Motor neuron (in vitro differentiated cells): ENCODE data around the gene PPP2R5C. TPM values are rescaled to one million over a fixed set of nuclear protein-coding genes. Genes with fewer than 3 reads are reported as not detected.
"Not testable (repeated sequence)": the region's sequence is repeated elsewhere in the genome, so short reads cannot be mapped to it uniquely, and the experiment has no call there.

Source experiments
- ATAC-seq, 8 experiments: fragments of 200-7000 bp; cut with Tn5 transposase; replicated peaks in 6 of 8; 2 replicates each; pipeline ENCODE4 v1.8.0; 2021; ENCODE audit warnings: mild to moderate bottlenecking in 8 of 8, moderate library complexity in 8 of 8
- H3K27ac ChIP-seq, 2 donors: fragments of 250-450 bp; sonication (Bioruptor Pico); 2 replicates each; pipeline ENCODE4 v1.9.0; 2021; ENCODE audit warnings: antibody characterized with exemption in 2 of 2, mild to moderate bottlenecking in 2 of 2, moderate library complexity in 1 of 2
- H3K4me1 ChIP-seq, 2 donors: fragments of 250-450 bp; sonication (Bioruptor Pico); replicated peaks in 1 of 2; 2 replicates each; pipeline ENCODE4 v1.6.1; 2021; ENCODE audit warnings: antibody characterized with exemption in 2 of 2, mild to moderate bottlenecking in 2 of 2, moderate library complexity in 1 of 2
- H3K4me3 ChIP-seq, 5 donors: fragments of 250-450 bp; sonication (Bioruptor Pico); 2 replicates each; pipeline ENCODE4 v1.9.0; 2021; ENCODE audit warnings: antibody characterized with exemption in 5 of 5, mild to moderate bottlenecking in 5 of 5, moderate library complexity in 4 of 5
- WGBS, 10 experiments: fragments of 450-650 bp; shearing (Covaris generic); methylation state at CpG; one replicate each; pipeline ENCODE4 v1.0.0; 2022; 5-methylcytosine and 5-hydroxymethylcytosine counted together
- in situ Hi-C, 9 experiments: fragments of 400-800 bp; cut with MboI; loops; one replicate each; pipeline ENCODE4 v1.15.0; 2021; ENCODE audit warnings: low sequenced_read_pairs in 9 of 9, low pct_unique_long_range_greater_than_20kb in 2 of 9; ENCODE audit not compliant: unreplicated experiment in 9 of 9
- total RNA-seq, 8 experiments: library from RNA; unstranded; fragments of 300-600 nt; gene quantifications; 2 replicates each; pipeline versions ENCODE4 v1.2.3 to v1.2.4, GENCODE V29; 2022

The PPP2R5C gene
- total RNA-seq, 8 experiments from 2014 or later: 84.4 to 112 (median 94.7) TPM

DNA sequence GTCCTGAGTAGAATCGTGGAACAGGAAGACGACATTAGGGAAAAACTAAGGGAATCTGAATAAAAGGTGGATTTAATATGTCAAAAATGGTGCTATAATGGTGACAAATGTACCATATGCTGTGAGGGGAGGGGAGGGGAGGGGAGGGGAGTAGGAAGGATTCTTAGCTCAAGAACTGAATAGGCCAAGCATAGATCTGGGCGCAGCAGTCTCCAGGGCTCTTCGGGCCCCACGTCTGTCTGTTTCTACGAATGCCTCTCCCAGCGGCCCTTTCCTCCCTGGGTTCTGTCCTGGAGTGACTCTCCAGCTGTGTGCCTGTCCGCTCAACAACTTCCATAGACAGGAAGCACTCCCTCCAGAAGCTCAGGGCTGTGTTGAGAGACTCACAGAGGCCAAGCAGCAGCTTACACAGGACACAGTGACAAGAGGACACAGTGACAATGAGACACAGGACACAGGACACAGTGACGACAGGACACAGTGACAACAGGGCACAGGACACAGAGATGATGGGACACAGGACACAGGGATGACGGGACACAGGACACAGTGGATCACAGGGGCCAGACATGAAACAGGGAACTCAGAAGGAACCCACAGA lies 42.4 kb upstream of the PPP2R5C start:
- ATAC-seq: peak in 4 of 8 experiments; percentile 19 to 51 (median 36)
- WGBS, 10 experiments: 67 to 100% (median 84%) methylated on average over 1 to 4 of the region's 10 CpGs; no CpG with 5 or more reads in 6 of the 10 experiments
- H3K4me3 ChIP-seq: no peak overlapping the region
- peaks cover 6 to 8% of the 10 kb centered on the region in 2 donors for H3K4me1 ChIP-seq
- in situ Hi-C loops: loop anchor here in 1 of 9 experiments (25.0 kb wide), 1 partner anchor 393 kb away; no protein-coding TSS in a partner anchor
- no peak overlapping the region for H3K27ac ChIP-seq

DNA sequence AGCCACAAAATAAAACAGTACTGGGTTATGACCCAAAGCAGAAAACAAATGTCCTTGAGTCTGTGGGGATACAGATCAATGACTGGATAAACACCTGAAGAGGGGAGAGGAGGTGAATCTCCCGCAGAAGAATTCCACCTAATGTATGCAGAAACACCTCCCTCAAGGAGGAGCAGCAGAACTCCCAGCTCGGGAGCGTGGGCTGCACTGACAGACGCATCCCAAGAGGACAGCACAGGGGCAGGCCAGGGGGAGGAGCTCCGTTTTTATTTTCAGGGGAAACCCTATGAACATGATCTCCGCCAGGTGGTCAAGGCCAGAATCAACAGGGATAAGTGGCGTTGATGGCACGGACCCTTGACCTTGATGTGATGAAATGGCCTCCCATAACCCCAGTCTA lies 41.8 kb upstream of the PPP2R5C start:
- WGBS, 10 experiments: 9 to 75% (median 53%) methylated on average over 1 to 7 of the region's 8 CpGs; no CpG with 5 or more reads in 3 of the 10 experiments
- H3K27ac ChIP-seq: no peak overlapping the region
- H3K4me1 ChIP-seq: peaks cover 6 to 8% of the 10 kb centered on the region in 2 donors
- no peak overlapping the region for H3K4me3 ChIP-seq
- peak in 3 of 8 experiments; percentile 34 to 39 (median 36) for ATAC-seq
- in situ Hi-C loops: loop anchor here in 1 of 9 experiments (25.0 kb wide), 1 partner anchor 393 kb away; no protein-coding TSS in a partner anchor

DNA sequence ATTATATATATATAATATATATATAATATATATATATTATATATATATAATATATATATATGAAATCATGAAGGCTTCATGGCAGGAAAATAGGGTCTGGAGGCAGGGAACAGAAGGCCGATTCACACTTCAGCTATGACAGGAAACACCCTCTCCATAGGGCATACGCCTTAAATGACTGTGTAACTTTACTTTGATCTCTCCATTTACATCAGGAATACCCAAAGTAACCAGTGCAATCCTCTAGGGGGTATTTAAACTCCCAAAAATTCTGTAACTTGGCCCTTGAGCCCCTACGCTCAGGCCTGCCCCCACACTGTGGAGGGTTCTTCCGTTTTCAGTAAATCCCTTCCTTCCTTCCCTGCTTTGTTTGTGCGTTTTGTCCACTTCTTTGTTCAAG lies 40.4 kb upstream of the PPP2R5C start:
- no peak overlapping the region for H3K27ac ChIP-seq
- H3K4me3 ChIP-seq: no peak overlapping the region
- 33 to 100% (median 88%) methylated on average over 1 to 4 of the region's 5 CpGs; no CpG with 5 or more reads in 2 of the 10 experiments for WGBS, 10 experiments
- in situ Hi-C loops: loop anchor here in 1 of 9 experiments (25.0 kb wide), 1 partner anchor 391 kb away; no protein-coding TSS in a partner anchor
- peaks cover 6 to 8% of the 10 kb centered on the region in 2 donors for H3K4me1 ChIP-seq
- ATAC-seq: peak in 2 of 8 experiments; percentile 59 to 64

DNA sequence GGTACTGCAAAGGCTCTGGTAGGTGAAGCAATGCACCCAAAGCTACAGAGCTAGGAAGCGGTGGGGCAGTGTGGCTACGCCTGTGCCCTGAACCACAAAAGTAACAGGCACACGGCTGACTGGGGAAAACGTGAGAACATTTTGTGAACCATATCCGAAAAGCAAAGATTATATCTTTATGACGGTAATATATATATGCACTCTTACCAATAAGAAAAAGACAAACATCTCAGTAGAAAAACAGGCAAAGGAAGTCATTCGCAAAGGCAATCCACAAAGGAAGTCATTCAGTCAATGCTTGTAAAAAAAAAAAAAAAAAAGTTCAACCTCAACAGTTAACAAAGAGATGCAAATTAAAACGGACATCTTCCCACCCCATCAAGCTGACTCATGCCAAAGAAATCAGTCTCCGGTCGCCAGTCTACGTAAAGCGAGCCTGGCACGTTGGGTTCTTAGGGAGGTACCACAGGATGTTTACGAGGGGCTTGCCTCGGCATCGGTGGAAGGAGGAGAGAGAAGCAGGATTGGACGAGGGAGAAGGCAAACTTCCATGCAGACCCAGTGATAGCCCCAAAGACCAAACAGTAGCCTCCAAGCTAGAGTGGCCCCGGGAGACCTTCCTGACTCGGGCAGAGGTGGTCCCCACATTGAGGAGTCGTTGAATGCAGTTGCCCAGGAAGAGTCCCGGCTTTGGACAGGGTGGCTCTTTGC lies 39.4 kb upstream of the PPP2R5C start:
- ATAC-seq: peak in 7 of 8 experiments; percentile 29 to 95 (median 50)
- no peak overlapping the region for H3K27ac ChIP-seq
- peaks cover 6 to 8% of the 10 kb centered on the region in 2 donors for H3K4me1 ChIP-seq
- WGBS, 10 experiments: 19 to 100% (median 61%) methylated on average over 1 to 17 of the region's 21 CpGs
- H3K4me3 ChIP-seq: no peak overlapping the region
- in situ Hi-C loops: loop anchor here in 1 of 9 experiments (25.0 kb wide), 1 partner anchor 390 kb away; no protein-coding TSS in a partner anchor

DNA sequence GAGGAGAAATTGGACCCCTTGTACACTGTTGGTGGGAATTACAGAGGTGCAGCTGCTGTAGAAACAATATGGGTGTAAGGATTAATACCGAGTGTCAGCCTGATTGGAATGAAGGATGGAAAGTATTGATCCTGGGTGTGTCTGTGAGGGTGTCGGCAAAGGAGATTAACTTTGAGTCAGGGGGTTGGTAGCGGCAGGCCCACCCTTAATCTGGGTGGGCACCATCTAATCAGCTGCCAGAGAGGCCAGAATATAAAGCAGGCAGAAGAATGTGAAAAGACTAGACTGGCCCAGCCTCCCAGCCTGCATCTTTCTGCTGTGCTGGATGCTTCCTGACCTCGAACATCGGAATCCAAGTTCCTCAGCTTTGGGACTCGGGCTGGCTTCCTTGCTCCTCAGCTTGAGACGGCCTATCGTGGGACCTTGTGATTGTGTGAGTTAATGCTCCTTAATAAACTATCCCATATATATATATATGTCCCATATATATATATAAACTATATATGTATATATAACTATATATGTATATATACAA lies 38.4 kb upstream of the PPP2R5C start:
- no peak for ATAC-seq
- WGBS, 10 experiments: 58 to 100% (median 92%) methylated on average over 2 to 8 of the region's 8 CpGs; no CpG with 5 or more reads in 1 of the 10 experiments
- in situ Hi-C loops: loop anchor here in 1 of 9 experiments (25.0 kb wide), 1 partner anchor 389 kb away; no protein-coding TSS in a partner anchor

DNA sequence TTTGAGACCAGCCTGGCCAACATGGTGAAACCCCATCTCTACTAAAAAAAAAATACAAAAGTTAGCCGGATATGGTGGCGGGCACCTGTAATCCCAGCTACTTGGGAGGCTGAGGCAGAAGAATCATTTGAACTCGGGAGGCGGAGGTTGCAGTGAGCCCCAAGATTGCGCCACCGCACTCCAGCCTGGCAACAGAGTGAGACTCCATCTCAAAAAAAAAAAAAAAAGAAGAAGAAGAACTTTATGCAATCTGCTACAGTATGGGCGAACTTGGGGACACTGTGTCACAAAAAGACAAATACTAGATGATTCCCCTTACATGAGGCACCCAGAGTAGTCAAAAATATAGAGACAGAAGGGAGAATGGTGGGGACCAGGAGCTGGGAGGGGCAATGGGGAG lies 35.9 kb upstream of the PPP2R5C start:
- H3K27ac ChIP-seq, ATAC-seq, H3K4me3 ChIP-seq, H3K4me1 ChIP-seq, in situ Hi-C loops: not testable (repeated sequence)
- 78 to 100% (median 94%) methylated on average over 1 to 7 of the region's 7 CpGs; no CpG with 5 or more reads in 1 of the 10 experiments for WGBS, 10 experiments

More for the DNA sequence above, 38.4 kb upstream of the PPP2R5C start:
- no peak overlapping the region for H3K27ac ChIP-seq
- no peak overlapping the region for H3K4me3 ChIP-seq
- peaks cover 6 to 8% of the 10 kb centered on the region in 2 donors for H3K4me1 ChIP-seq

DNA sequence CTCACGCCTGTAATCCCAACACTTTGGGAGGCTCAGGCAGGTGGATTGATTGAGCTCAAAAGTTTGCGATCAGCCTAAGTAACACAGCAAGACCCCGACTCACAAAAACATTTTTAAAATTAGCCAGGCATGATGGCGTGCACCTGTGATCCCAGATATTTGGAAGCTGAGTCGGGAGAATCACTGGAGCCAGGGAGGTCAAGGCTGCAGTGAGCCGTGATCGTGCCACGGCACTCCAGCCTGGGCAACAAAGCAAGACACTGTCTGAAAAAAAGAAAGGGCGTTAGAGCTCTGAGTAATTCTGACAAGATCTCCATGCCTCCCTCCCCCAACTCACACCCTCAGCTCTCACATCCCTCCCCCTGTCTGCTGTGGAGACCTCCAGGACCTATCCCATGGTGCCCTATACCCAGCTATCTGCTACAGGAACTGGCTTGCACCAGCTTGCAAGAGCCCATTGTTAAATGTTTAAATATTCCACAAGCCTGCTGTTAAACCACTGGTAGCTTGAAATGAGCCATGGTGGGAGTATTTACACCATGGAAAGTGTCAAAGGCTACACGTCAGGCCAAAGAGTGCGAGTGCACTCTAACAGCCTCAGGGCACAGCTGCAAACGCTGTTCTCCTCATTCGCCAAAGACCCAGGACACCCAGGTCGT lies 35.1 kb upstream of the PPP2R5C start:
- WGBS, 10 experiments: 58 to 88% (median 85%) methylated on average over 3 to 10 of the region's 14 CpGs; no CpG with 5 or more reads in 2 of the 10 experiments
- peaks cover 5% of the 10 kb centered on the region in 2 donors for H3K4me1 ChIP-seq
- no peak for ATAC-seq
- no peak overlapping the region for H3K4me3 ChIP-seq
- in situ Hi-C loops: no loop called here
- no peak overlapping the region for H3K27ac ChIP-seq

DNA sequence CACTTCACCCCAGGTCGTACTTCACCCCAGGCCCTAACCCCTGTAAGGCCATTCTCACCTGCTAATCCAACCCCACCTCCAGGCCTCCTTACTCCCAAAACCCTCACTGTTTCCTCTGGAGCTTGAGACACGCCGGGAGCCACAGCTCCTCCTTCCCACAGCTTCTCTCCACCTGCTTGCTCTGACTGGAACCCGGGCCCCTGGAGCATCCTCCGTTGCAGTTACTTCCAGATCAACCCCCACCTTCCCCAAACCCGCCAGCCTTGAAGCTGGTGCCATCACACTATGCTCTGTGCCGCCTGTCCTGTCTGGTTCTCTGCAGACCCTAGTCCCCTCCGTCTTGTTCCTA lies 34.6 kb upstream of the PPP2R5C start:
- H3K4me1 ChIP-seq: peaks cover 7 to 8% of the 10 kb centered on the region in 2 donors
- no peak for ATAC-seq
- no peak overlapping the region for H3K27ac ChIP-seq
- 33 to 100% (median 60%) methylated on average over 1 to 5 of the region's 8 CpGs; no CpG with 5 or more reads in 5 of the 10 experiments for WGBS, 10 experiments
- H3K4me3 ChIP-seq: no peak overlapping the region
- in situ Hi-C loops: no loop called here

DNA sequence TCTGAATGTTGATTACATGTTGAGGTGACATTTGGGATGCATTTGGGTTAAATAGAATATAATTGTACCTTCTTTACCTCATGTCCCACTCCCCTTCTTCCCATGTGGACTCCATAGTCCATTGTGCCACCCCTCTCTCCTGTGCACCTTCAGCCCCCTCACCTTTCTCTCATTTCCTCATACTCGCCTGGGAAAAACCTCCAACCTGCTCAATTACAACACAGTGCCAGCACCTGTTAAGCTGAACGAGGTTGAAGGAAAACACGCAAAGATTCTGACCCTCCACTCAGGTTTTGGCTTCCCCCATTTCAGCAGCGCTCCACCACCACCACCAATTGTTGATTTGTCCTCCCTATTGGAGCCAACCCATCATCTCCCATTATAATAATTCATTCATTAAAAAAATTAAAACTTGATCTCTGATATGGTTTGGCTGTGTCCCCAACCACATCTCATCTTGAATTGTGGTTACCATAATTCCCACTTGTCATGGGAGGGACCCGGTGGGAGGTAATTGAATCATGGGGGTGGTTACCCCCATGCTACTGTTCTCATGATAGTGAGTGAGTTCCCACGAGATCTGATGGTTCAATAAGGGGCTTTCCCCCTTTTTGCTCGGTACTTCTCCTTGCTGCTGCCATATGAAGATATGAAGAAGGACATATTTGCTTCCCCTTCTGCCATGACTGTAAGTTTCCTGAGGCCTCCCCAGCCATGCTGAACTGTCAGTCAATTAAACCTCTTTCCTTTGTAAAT lies 33.7 kb upstream of the PPP2R5C start:
- in situ Hi-C loops: no loop called here
- 38 to 93% (median 77%) methylated on average over 2 to 6 of the region's 7 CpGs for WGBS, 10 experiments
- no peak overlapping the region for H3K4me3 ChIP-seq
- H3K27ac ChIP-seq: no peak overlapping the region
- ATAC-seq: no peak
- peaks cover 7 to 8% of the 10 kb centered on the region in 2 donors for H3K4me1 ChIP-seq

DNA sequence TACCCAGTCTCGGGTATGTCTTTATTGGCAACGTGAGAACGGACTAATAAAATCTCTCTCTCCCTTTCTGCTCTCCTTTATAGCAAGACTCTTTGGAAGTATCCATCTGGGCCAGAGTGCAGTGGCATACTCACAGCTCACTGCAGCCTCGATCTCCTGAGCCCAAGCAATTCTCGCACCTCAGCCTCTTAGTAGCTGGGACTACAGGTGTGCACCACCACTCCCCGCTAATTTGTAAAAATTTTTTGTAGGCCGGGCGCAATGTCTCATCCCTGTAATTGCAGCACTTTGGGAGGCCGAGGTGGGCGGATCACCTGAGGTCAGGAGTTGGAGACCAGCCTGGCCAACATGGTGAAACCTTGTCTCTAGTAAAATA lies 33.2 kb upstream of the PPP2R5C start:
- 70 to 100% (median 86%) methylated on average over 1 to 8 of the region's 10 CpGs; no CpG with 5 or more reads in 1 of the 10 experiments for WGBS, 10 experiments
- Histone ChIP-seq H3K4me1 (peaks cover 7 to 8% of the 10 kb centered on the region in 2 donors), H3K27ac (no peak overlapping the region), H3K4me3 (no peak overlapping the region)
- in situ Hi-C loops: no loop called here
- no peak for ATAC-seq

DNA sequence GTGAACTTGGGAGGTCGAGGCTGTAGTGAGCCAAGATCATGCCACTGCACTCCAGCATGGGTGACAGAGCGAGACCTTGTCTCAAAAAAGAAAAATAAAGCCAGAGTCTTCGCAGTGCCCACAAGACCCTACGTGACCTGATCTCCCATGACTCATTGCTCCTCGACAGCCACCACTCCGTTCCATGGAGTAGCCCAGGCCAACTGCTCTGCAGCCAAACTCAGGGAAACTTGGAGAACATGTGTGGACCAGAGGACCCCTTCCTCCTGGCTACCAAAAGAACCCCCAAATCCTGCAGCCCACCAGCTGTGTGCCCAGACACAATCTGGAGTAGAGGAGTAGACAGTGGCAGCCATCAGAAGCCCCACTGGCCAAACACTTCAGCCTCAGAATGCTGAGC lies 32.1 kb upstream of the PPP2R5C start:
- in situ Hi-C loops: no loop called here
- no peak for ATAC-seq
- Histone ChIP-seq H3K27ac (no peak overlapping the region), H3K4me1 (peaks cover 7 to 8% of the 10 kb centered on the region in 2 donors), H3K4me3 (no peak overlapping the region)
- WGBS, 10 experiments: 49 to 95% (median 72%) methylated on average over 3 to 4 of the region's 6 CpGs; no CpG with 5 or more reads in 6 of the 10 experiments

DNA sequence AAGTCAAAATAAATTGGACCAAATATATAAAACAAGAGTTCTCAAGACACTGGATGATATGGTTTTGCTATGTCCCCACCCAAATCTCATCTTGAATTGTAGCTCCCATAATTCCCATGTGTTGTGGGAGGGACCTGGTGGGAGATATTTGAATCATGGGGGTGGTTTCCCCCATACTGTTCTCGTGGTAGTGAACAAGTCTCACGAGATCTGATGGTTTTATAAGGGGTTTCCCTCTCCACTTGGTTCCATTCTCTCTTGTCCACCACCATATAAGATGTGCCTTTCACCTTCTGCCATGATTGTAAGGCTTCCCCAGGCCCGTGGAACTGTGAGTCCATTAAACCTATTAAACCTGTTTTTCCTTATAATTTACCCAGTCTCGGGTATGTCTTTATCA lies 31.4 kb upstream of the PPP2R5C start:
- ATAC-seq, in situ Hi-C loops, H3K4me3 ChIP-seq, H3K4me1 ChIP-seq, H3K27ac ChIP-seq: not testable (repeated sequence)
- WGBS, 10 experiments: 27 to 100% (median 79%) methylated on average over 1 to 3 of the region's 4 CpGs; no CpG with 5 or more reads in 3 of the 10 experiments
